ENCODE results near the gene SPTBN5. TPM values are rescaled to one million over a fixed set of nuclear protein-coding genes. Genes with fewer than 3 reads are reported as not detected.
A peak's percentile ranks its signal among the peaks of the same experiment; 100 is the strongest.

The SPTBN5 gene
- total RNA-seq, 2 donors from 2014 or later: 0.72 to 2.3 TPM

GRCh38 chr15:41895491-41895890 is 1.6 kb upstream of the SPTBN5 start:
- H3K4me1 ChIP-seq: peaks cover 9% of the 10 kb centered on the region
- no peak overlapping the region for H3K9ac ChIP-seq (ENCODE audit: low read depth in 2 of 2, low read length in 2 of 2)
- no peaks in the 10 kb centered on the region for H3K27me3 ChIP-seq
- intact Hi-C loops (cut with DNase I): no loop called here
- no peak overlapping the region for H3K27ac ChIP-seq
- no peaks in the 10 kb centered on the region for H3K36me3 ChIP-seq
- no peaks in the 10 kb centered on the region for H3K9me3 ChIP-seq
- no peak for DNase-seq
- TF ChIP-seq CTCF (IDR thresholded peaks at IDR 0.05): no peak
- no peak overlapping the region for H3K4me3 ChIP-seq

GRCh38 chr15:41894791-41895463 is 1.1 kb upstream of the SPTBN5 start:
- no peak overlapping the region for H3K4me3 ChIP-seq
- no peaks in the 10 kb centered on the region for H3K9me3 ChIP-seq
- intact Hi-C loops (cut with DNase I): no loop called here
- H3K4me1 ChIP-seq: peaks cover 9% of the 10 kb centered on the region
- H3K27ac ChIP-seq: no peak overlapping the region
- no peak overlapping the region for H3K9ac ChIP-seq (ENCODE audit: low read depth in 2 of 2, low read length in 2 of 2)
- no peaks in the 10 kb centered on the region for H3K27me3 ChIP-seq
- DNase-seq: peak; percentile 43
- no peak for TF ChIP-seq CTCF (IDR thresholded peaks at IDR 0.05)
- H3K36me3 ChIP-seq: no peaks in the 10 kb centered on the region

DNA sequence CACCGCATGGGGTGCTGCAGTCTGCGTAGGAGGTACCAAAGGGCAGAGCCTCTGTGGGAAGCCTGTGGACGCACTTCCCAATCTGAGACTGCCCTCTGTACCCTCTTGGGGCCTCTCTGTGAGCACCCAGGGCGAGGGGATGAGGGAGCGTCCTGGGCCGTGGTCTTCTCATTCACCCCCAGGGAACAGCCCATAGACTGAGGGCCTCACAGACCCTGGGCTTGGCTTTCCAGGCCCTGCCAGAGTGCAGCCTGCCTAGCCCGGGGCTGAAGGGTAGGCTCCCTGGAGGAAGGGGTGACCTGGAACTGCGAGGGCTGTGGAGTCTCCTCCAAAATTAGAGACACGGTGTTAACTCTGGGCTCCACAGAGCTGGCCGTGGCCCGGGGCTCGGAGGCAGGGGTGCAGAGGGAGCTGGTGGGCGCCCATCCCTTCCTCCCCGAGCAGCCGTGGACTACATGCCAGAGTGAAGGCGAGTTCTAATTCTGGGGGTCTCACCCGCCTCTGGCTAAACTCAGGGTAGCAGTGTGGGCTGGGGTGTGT is 468 bp upstream of the SPTBN5 start:
- H3K9me3 ChIP-seq: no peaks in the 10 kb centered on the region
- no peaks in the 10 kb centered on the region for H3K36me3 ChIP-seq
- DNase-seq: no peak
- intact Hi-C loops (cut with DNase I): no loop called here
- no peak overlapping the region for H3K4me3 ChIP-seq
- H3K4me1 ChIP-seq: peaks cover 9% of the 10 kb centered on the region
- peak overlapping the region in 1 of 2 donors; percentile 8 for H3K9ac ChIP-seq (ENCODE audit: low read depth in 2 of 2, low read length in 2 of 2)
- H3K27ac ChIP-seq: no peak overlapping the region
- H3K27me3 ChIP-seq: no peaks in the 10 kb centered on the region
- TF ChIP-seq CTCF (IDR thresholded peaks at IDR 0.05): no peak

DNA sequence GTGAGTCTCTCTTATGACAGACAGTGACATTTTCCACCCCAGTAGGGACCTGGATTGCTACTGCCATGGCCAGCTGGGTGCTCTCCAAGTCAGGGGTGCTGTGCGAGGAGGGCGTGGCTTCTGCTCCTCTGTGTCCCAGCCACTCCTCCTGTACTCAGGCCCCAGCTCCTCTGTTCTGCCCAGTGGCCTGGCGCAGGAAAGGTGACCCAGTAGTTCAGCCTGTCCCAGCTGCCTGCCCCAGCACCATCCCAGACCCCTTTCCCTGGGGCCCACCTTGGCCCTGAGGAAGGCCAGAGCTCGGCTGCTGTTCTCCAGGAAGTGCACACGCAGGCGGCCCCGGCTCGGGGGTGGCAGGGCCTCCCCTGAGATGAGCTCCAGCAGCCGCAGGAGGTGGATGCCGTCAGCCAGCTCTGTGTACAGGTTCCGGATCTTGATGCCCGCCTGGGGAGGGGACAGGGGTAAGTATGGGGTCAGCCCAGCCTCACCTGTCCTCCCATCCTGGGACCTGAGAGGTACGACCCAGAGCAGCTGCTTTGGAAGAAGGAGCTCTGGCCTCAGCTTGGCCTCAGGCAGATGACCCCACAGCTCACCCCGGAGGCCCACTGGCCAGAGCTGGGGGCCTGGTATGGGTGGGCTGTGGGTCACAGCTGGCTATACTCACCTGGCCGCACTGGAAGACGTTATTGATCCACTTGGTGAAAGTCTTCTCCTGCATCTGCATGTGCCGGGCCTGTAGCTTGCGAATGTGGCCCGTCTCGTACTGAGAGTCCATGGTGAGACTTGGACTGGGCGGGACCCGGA is 1.0 kb downstream of the SPTBN5 start:
- intact Hi-C loops (cut with DNase I): no loop called here
- Histone ChIP-seq H3K27me3 (no peaks in the 10 kb centered on the region), H3K4me3 (no peak overlapping the region), H3K9ac (ENCODE audit: low read depth in 2 of 2, low read length in 2 of 2) (no peak overlapping the region), H3K27ac (no peak overlapping the region), H3K4me1 (peaks cover 9% of the 10 kb centered on the region), H3K9me3 (no peaks in the 10 kb centered on the region), H3K36me3 (no peaks in the 10 kb centered on the region)
- no peak for TF ChIP-seq CTCF (IDR thresholded peaks at IDR 0.05)
- DNase-seq: peak; percentile 59

DNA sequence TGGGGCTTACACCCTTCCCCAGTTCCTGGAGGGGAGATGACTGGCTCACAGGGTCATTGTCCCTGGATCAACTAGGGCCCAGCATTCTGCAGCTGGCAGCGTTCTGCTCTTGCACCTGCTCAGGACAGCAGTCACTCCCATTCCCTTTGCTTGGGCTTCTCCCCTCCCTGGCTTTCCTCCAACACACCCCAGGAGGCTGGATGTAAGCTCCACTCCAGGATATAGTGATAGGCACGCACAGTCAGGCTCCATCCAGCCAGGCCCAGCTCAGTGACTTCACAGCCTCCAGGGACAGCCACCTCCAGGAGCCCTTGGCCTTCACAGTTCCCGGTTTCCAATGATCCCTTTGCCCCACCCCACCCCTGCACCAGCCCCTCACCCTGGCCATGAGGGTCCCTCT is 1.9 kb downstream of the SPTBN5 start:
- intact Hi-C loops (cut with DNase I): no loop called here
- Histone ChIP-seq H3K4me3 (no peak overlapping the region), H3K36me3 (no peaks in the 10 kb centered on the region), H3K27ac (no peak overlapping the region), H3K4me1 (peaks cover 9% of the 10 kb centered on the region), H3K9ac (ENCODE audit: low read depth in 2 of 2, low read length in 2 of 2) (no peak overlapping the region), H3K27me3 (no peaks in the 10 kb centered on the region), H3K9me3 (no peaks in the 10 kb centered on the region)
- no peak for DNase-seq
- no peak for TF ChIP-seq CTCF (IDR thresholded peaks at IDR 0.05)
